Stimulated activated CD4-positive, alpha-beta T cell treated with anti-CD3 and anti-CD28 coated beads, TNF-alpha, amount 100 ng/mL, for 48 hours (primary cell): ENCODE results near the gene BMP6.
"Not testable (repeated sequence)": the region's sequence is repeated elsewhere in the genome, so short reads cannot be mapped to it uniquely, and the experiment has no call there.

ENCODE experiments used
- DNase-seq, 3 donors: peaks; one replicate each; pipeline ENCODE4 v3.0.0-alpha.2; 2020; ENCODE audit warnings: low read depth in 3 of 3

Gene BMP6

GRCh38 chr6:7787731-7788130 lies 61.8 kb downstream of the BMP6 start:
- DNase-seq = no peak

DNA sequence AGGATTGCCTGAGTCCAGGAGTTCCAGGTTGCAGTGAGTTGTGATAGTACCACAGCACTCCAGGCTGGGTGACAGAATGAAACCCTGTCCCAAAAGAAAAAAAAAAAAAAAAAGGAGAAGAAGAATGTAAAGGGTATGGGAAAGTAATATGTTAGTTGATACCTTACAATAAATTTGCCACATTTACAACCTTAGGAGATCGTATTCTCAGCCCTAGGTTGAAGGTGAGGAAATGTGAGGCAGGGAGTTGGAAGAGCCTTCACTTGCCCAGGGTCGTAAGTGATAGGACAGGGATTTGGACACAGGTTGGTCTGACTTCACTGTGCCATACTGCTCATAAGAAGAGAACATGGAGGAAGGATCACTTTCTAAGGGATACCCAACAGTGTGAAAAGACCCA lies 68.6 kb downstream of the BMP6 start:
- DNase-seq = no peak

DNA sequence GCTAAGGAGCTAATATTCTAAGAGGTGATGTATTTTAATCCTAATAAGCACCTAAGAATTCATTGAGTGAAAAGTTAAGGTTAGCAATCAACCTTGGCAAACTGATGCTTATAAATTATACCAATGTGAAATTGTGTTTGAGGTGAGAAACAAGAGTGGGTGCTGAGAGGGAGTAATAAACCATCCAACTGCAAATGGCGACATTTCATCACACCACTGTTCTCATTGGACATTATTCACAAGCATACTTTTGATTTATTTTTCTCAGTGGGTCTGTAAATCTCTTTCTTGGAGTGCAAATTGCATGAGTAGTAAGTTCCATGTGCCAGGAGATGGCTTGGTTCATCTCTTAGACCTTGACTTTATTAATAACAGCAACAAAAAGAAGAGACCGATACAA lies 71.5 kb downstream of the BMP6 start:
- DNase-seq = no peak

- DNase-seq = no peak
Measured at GRCh38 chr6:7798751-7799150, 72.9 kb downstream of the BMP6 start.

DNA sequence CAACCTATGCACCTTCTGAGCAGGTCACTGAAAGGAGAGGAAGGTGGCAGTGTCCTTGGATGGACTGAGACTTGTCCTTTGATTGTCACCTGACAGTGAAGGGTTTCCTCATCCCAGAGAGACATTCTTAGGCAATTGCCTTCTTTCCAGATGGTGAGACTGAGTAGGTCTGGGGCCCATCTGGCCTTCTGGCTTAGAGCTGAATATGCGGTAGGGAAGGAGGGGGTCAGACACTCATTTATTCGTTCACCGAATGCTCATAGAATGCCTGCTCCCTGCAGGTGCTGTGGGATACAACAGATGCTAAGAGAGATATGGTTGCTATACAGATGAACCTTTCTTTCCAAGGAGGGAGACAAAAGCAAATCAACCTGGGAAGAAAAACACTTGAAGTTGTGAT lies 76.8 kb downstream of the BMP6 start:
- DNase-seq = no peak

DNA sequence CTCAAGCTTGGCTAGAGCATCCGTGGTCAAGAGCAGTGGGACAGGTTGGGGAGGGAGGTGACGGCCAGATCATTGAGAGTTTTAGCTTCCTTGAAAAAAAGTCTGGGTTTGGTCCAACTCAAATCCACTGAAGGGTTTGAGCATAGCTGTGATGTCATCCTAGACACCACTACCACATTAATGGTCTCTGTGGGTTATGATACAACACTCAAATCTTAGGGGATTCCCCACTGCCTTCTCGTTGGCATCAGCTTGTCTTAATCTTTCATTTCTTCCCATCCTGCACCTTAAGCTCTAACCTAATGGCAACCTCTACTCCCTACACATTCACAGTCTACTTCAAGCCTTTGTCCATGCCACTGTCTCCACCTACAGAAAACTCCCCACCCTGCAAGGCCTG lies 77.3 kb downstream of the BMP6 start:
- no peak for DNase-seq

GRCh38 chr6:7805078-7805849 lies 79.4 kb downstream of the BMP6 start:
- no peak for DNase-seq

GRCh38 chr6:7805850-7806214 lies 79.9 kb downstream of the BMP6 start:
- no peak for DNase-seq

- DNase-seq = no peak
Measured at GRCh38 chr6:7806711-7807110, 80.8 kb downstream of the BMP6 start.

DNA sequence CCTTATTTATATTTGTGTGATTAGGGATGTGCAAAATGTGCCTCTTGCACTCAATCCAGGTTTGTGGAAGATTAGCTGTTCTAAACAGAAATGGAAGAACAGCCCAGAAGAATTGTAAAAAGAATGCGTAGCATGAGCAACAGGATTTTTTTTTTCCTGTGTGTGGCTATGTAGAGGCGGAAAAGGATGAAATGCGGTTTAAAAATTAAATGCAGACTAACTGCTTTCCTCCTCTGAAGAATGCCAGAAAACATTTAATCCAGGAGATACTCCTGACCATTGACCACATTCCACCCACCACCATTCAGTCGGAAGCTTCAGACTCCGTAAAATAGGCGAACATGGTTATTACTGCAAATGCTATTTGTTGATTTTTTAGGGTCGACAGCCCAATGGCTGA lies 83.4 kb downstream of the BMP6 start:
- no peak for DNase-seq

DNA sequence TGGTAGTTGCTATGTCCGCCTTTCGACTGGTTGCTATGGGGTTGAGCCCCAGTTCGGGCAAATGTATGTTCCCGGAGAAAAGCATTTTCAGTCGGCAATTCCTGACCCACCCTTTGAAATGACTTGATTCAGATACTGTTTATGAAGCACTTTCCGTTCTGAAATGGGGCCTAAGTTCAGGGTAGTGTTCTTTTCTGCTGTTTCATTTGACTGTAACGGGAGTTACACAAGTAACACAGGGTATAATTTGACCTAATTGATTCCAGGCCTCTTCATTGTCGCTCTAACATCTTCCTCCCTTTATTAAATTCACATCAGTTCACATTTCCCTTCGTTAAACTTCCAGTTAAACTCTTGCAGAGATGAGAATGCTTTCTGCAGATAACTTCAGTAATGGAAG lies 85.5 kb downstream of the BMP6 start:
- DNase-seq = no peak

DNA sequence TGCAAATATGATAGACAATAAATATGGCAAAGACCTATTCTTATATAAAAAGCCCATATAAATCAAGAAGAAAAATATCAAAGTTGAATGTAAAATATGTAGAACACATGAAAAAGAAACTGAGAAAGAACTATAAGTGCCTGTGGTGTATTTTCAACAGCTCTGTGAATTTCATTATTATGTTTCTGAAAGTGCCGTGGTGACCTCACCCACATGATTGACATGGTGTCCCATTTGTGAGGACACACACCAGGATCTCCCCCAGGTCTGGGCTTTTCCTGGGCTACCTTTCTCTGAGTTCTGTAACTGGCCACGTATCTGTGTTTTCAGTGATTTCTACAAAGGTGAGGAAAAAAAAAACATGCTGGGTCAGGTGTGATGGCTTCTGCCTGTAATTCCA lies 86.7 kb downstream of the BMP6 start:
- no peak for DNase-seq

GRCh38 chr6:7813193-7813592 lies 87.3 kb downstream of the BMP6 start:
- no peak for DNase-seq

GRCh38 chr6:7813704-7814103 lies 87.8 kb downstream of the BMP6 start:
- no peak for DNase-seq

GRCh38 chr6:7815716-7816115 lies 89.8 kb downstream of the BMP6 start:
- DNase-seq = no peak

DNA sequence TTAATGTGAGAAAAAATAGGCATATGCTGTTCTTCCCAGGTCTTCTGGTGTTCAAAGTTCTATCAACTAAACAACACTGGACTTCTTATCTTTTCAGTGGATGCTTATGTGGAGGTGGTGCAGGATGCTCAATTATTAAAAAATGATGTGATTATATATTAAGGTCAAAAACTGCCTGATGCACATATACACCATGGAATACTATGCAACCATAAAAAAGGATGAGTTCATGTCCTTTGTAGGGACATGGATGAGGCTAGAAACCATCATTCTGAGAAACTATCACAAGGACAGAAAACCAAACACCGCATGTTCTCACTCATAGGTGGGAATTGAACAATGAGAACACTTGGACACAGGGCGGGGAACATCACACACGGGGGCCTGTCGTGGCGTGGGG lies 91.3 kb downstream of the BMP6 start:
- DNase-seq = not testable (repeated sequence)

- DNase-seq = no peak
Measured at GRCh38 chr6:7818257-7819214, 92.6 kb downstream of the BMP6 start.

DNA sequence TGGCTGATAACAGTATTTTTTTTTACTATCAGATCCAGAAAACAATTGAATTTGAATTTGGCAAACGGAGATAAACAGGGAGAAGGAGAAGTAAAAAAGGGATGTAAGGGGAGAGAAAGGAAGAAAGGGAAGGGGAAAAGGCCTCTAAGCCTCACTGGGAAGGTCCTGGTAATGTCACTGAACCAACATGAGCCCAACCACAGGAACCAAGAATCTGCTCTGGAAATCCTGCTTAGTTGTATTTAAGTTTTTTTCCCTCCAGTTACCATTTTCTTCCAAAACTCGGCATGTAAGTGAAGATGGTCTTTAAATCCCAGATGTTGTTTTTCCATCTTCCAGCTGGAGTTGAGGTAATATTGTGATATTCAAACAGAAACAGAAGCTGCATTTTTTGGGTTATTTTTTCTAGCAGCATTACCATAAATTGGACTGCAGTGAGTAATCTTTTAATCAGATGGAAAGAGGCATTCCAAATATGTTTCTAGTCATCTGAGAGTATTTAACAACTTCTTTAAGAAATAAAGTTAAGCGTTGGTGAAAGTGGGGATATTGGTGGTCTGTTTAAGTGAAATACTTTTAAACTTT lies 93.6 kb downstream of the BMP6 start:
- no peak for DNase-seq

DNA sequence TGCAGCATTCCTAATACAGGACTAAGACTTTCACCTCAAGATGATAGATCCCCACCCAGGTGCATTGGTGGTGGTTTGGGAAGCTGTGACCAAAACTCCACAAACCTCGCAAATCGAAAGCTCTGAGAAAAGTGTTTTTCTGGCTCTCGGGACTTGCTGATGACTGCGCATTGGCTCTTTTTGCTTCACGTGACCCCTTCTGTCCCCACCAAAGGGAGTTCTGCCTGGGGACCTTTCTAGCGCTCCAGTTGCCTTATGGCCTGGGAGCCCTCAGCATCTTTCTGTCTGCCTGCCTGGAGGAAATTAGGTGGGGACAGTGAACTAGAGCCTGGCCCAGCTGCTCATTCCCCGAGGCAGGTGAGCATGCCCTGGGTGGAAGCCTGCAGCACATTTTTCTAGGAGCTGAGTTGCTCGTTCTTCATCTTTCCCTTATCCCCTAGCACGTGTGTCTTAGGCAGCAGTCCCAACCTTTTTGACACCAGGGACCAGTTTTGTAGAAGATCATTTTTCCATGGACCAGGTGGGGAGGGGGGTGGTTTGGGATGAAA lies 94.5 kb downstream of the BMP6 start:
- no peak for DNase-seq

DNA sequence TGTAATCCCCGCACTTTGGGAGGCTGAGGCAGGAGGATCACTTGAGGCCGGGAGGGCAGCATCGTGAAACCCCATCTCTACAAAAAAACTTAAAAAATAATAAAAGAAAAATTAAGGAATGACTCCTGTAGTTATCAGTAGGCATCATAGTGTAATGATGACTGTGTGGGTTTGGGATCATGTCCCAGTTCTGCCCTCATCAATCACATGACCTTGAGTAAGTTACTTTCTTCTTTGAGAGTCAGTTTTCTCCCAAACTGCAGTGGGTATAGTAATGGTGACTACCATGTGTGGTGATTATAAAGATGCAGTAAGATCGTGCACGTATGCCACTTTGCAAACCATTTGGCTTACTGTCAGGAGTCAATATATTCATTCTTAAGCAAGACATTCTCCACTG lies 95.5 kb downstream of the BMP6 start:
- no peak for DNase-seq

- no peak for DNase-seq
Measured at GRCh38 chr6:7823552-7823951, 97.7 kb downstream of the BMP6 start.

GRCh38 chr6:7825986-7826385 lies 100.1 kb downstream of the BMP6 start:
- DNase-seq = no peak
